ENCODE data around the gene NXPH3. TPM values are rescaled to one million over a fixed set of nuclear protein-coding genes. Genes with fewer than 3 reads are reported as not detected.
"Not testable (repeated sequence)": the region's sequence is repeated elsewhere in the genome, so short reads cannot be mapped to it uniquely, and the experiment has no call there.

NXPH3 gene
- total and polyA plus RNA-seq, 2 donors (not counting 3 experiments of a cell fraction or from before 2014, with no cell fraction given), result 1.7 to 2.0 TPM

GRCh38 chr17:49549691-49550678 lies 25.7 kb upstream of the NXPH3 start:
- no peak overlapping the region for H3K4me2 ChIP-seq (ENCODE audit: insufficient read depth, low read length)

DNA sequence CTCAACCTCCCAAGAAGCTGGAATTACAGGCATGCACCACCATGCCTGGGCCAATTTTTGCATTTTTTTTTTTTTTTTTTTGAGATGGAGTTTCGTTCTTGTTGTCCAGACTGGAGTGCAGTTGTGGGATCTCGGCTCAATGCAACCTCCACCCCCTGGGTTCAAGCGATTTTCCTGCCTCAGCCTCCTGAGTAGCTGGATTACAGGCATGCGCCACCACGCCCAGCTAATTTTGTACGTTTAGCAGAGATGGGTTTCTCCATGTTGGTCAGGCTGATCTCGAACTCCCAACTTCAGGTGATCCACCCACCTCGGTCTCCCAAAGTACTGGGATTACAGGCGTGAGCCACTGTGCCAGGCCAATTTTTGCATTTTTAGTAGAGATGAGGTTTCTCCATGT lies 24.9 kb upstream of the NXPH3 start:
- CTCF ChIA-PET; H2AFZ ChIP-seq (ENCODE audit: low read depth, low read length); H3K9me3 ChIP-seq (replicated peaks; ENCODE audit: control insufficient read depth, insufficient read depth, low read length); H3K27ac ChIP-seq (ENCODE audit: insufficient read depth, low read depth, low read length); DNase-seq (ENCODE audit: low read depth, low spot score); H3K4me3 ChIP-seq (replicated peaks in 1 of 3; ENCODE audit: insufficient read depth in 1 of 3, low read depth in 1 of 3, low read length in 3 of 3); H4K20me1 ChIP-seq (replicated peaks; ENCODE audit: control insufficient read depth, extremely low read depth, insufficient read depth, low read length); dilution Hi-C loops (cut with MboI; ENCODE audit: extremely low pct_ligation_motif_present, low sequenced_read_pairs); H3K36me3 ChIP-seq (ENCODE audit: control insufficient read depth in 2 of 2, extremely low read depth in 1 of 2, insufficient read depth in 2 of 2, low read length in 2 of 2); H3K79me2 ChIP-seq (ENCODE audit: control insufficient read depth, insufficient read depth, low read length); H3K9me1 ChIP-seq (replicated peaks; ENCODE audit: control insufficient read depth, extremely low read depth, insufficient read depth, low read length); H3K9ac ChIP-seq (replicated peaks; ENCODE audit: extremely low read depth, insufficient read depth, low read length); intact Hi-C loops (cut with micrococcal nuclease); BruUV-seq (replicated peaks); H3K4me2 ChIP-seq (ENCODE audit: insufficient read depth, low read length); H3K27me3 ChIP-seq (ENCODE audit: control insufficient read depth in 2 of 2, insufficient read depth in 2 of 2, low read length in 2 of 2); FAIRE-seq; H3K4me1 ChIP-seq (ENCODE audit: control insufficient read depth, extremely low read depth, insufficient read depth, low read length): not testable (repeated sequence)
- POLR2A ChIA-PET, result interaction anchor here (0.7 kb wide), 1 partner anchor 793 kb away, joined by 7 read pairs; no protein-coding TSS in a partner anchor

More at GRCh38 chr17:49549691-49550678, 25.7 kb upstream of the NXPH3 start:
- FAIRE-seq (no peak), DNase-seq (ENCODE audit: low read depth, low spot score) (no peak)
- H3K9me1 ChIP-seq (replicated peaks; ENCODE audit: control insufficient read depth, extremely low read depth, insufficient read depth, low read length), result no peaks in the 10 kb centered on the region
- no peak overlapping the region for H3K4me3 ChIP-seq (replicated peaks in 1 of 3; ENCODE audit: insufficient read depth in 1 of 3, low read depth in 1 of 3, low read length in 3 of 3)
- no peaks in the 10 kb centered on the region for H4K20me1 ChIP-seq (replicated peaks; ENCODE audit: control insufficient read depth, extremely low read depth, insufficient read depth, low read length)
- TF ChIP-seq POLR2AphosphoS5 (IDR thresholded peaks at IDR 0.05; ENCODE audit: insufficient read depth, low read depth, low read length) (no peak), MYC (IDR thresholded peaks at IDR 0.05; ENCODE audit: low read depth, low read length) (no peak), POLR2A (IDR thresholded peaks at IDR 0.05; ENCODE audit: low read depth, low read length) (no peak), EZH2 (IDR thresholded peaks at IDR 0.05; ENCODE audit: borderline replicate concordance, low read depth, low read length, severe bottlenecking) (no peak), GATA2 (IDR thresholded peaks at IDR 0.05; ENCODE audit: insufficient read depth, insufficient read length, low read depth, low read length) (no peak), FOS (IDR thresholded peaks at IDR 0.05; ENCODE audit: borderline replicate concordance, insufficient read depth, low read length) (no peak), JUN (IDR thresholded peaks at IDR 0.05; ENCODE audit: borderline replicate concordance, insufficient read depth, insufficient read length, low read depth) (no peak), CTCF (IDR thresholded peaks at IDR 0.05; ENCODE audit: extremely low read depth in 1 of 2, insufficient read depth in 1 of 2, low read depth in 1 of 2, low read length in 2 of 2) (no peak)
- TF ChIP-seq, protein P1, sequence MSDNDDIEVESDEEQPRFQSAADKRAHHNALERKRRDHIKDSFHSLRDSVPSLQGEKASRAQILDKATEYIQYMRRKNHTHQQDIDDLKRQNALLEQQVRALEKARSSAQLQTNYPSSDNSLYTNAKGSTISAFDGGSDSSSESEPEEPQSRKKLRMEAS (IDR thresholded peaks at IDR 0.05; ENCODE audit: insufficient read depth, insufficient read length), result no peak
- no TSS peak for BruUV-seq (replicated peaks)
- H3K9me3 ChIP-seq (replicated peaks; ENCODE audit: control insufficient read depth, insufficient read depth, low read length), result no peaks in the 10 kb centered on the region
- ChIA-PET CTCF (interaction anchor here (0.8 to 1.2 kb wide), 3 partner anchors 53 to 135 kb away, joined by 3 to 4 read pairs (median 3); partner anchors contain the start of gene PHB1), POLR2A (no interaction called here)
- intact Hi-C loops (cut with micrococcal nuclease) (loop anchor here (2.0 kb wide), 1 partner anchor 235 kb away; no protein-coding TSS in a partner anchor), dilution Hi-C loops (cut with MboI; ENCODE audit: extremely low pct_ligation_motif_present, low sequenced_read_pairs) (no loop called here)
- no peaks in the 10 kb centered on the region for H3K79me2 ChIP-seq (ENCODE audit: control insufficient read depth, insufficient read depth, low read length)
- H3K9ac ChIP-seq (replicated peaks; ENCODE audit: extremely low read depth, insufficient read depth, low read length), result no peak overlapping the region
- no peaks in the 10 kb centered on the region for H3K36me3 ChIP-seq (ENCODE audit: control insufficient read depth in 2 of 2, extremely low read depth in 1 of 2, insufficient read depth in 2 of 2, low read length in 2 of 2)
- no peaks in the 10 kb centered on the region for H3K27me3 ChIP-seq (ENCODE audit: control insufficient read depth in 2 of 2, insufficient read depth in 2 of 2, low read length in 2 of 2)
- H2AFZ ChIP-seq (ENCODE audit: low read depth, low read length), result no peak overlapping the region
- no peak overlapping the region for H3K27ac ChIP-seq (ENCODE audit: insufficient read depth, low read depth, low read length)
- H3K4me1 ChIP-seq (ENCODE audit: control insufficient read depth, extremely low read depth, insufficient read depth, low read length), result no peaks in the 10 kb centered on the region

Data from endothelial cell of umbilical vein (primary cell).